Measurements from ENCODE around the gene PAX7. TPM values are rescaled to one million over a fixed set of nuclear protein-coding genes. Genes with fewer than 3 reads are reported as not detected.

Gene PAX7
- total and polyA plus RNA-seq, 2 of the 4 experiments (the other 2 are of a cell fraction) = not detected

DNA sequence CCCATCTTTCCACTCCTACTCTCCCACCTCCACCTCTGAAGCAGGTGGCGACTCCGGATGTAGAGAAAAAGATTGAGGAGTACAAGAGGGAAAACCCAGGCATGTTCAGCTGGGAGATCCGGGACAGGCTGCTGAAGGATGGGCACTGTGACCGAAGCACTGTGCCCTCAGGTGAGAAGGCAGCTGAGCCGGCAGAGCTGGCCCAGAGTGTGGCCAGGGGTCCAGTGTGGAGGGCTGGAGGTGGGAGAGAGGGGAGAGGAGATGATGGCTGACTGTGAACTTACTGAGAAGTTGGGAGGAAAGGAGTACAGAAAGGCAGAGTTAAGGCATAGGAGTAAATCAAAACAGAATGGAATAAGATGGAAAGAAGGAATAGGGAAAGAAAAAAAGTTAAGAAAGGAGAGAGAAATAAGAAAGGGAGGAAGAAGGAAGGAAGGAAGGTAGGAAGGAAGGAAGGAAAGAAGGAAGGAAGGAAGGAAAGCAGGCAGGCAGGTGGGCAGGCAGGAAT is 4.5 kb downstream of the PAX7 start:
- dilution Hi-C loops (cut with HindIII; ENCODE audit: low sequenced_read_pairs, unreplicated experiment) = no loop called here
- CTCF ChIA-PET = no interaction called here

More for the DNA sequence above, 4.5 kb downstream of the PAX7 start:
- Histone ChIP-seq H2AK5ac (ENCODE audit: low read depth, low read length) (no peak overlapping the region), H2BK5ac (ENCODE audit: low read depth, low read length, poor library complexity, severe bottlenecking) (no peak overlapping the region), H3K56ac (ENCODE audit: extremely low read depth, insufficient read depth, low read length) (no peak overlapping the region), H3K9me1 (ENCODE audit: insufficient read depth, low read length) (no peaks in the 10 kb centered on the region), H3K4ac (ENCODE audit: low read depth, low read length) (no peak overlapping the region), H2AK9ac (replicated peaks; ENCODE audit: low read depth, low read length, poor library complexity) (no peak overlapping the region), H2AFZ (replicated peaks; ENCODE audit: low read length, poor library complexity) (no peak overlapping the region), H2BK20ac (ENCODE audit: low read depth, low read length) (no peak overlapping the region), H4K5ac (ENCODE audit: low read depth, low read length) (no peak overlapping the region), H3K4me3 (ENCODE audit: insufficient read depth, low read depth, low read length) (no peak overlapping the region), H4K8ac (ENCODE audit: low read depth in 2 of 2, low read length in 2 of 2) (no peak overlapping the region), H3K23ac (ENCODE audit: low read depth, low read length) (no peak overlapping the region), H3K27ac (ENCODE audit: insufficient read depth, low read length) (no peak overlapping the region), H3K14ac (replicated peaks; ENCODE audit: low read depth, low read length) (no peak overlapping the region), H4K91ac (ENCODE audit: insufficient read depth, low read depth, low read length) (no peak overlapping the region), H3K4me1 (ENCODE audit: control insufficient read depth, insufficient read depth, low read length) (no peaks in the 10 kb centered on the region), H3K36me3 (ENCODE audit: control insufficient read depth, insufficient read depth, low read length) (no peaks in the 10 kb centered on the region), H2BK15ac (ENCODE audit: low read depth, low read length) (no peak overlapping the region), H3K18ac (ENCODE audit: low read depth, low read length) (no peak overlapping the region), H3K4me2 (ENCODE audit: low read depth, low read length) (no peak overlapping the region), H2BK120ac (ENCODE audit: low read depth, low read length) (no peak overlapping the region), H3K9me3 (ENCODE audit: control insufficient read depth, insufficient read depth, low read length) (no peaks in the 10 kb centered on the region), H3K9ac (ENCODE audit: low read depth, low read length) (no peak overlapping the region), H3K79me1 (ENCODE audit: low read depth in 1 of 2, low read length in 2 of 2) (no peaks in the 10 kb centered on the region), H4K20me1 (ENCODE audit: insufficient read depth, low read length) (no peaks in the 10 kb centered on the region), H3K27me3 (ENCODE audit: control insufficient read depth, insufficient read depth, low read length) (peaks cover 90% of the 10 kb centered on the region)
- in situ Hi-C loops (cut with MboI; ENCODE audit: low sequenced_read_pairs) (no loop called here), intact Hi-C loops (cut with micrococcal nuclease) (no loop called here)
- TF ChIP-seq FOS (IDR thresholded peaks at IDR 0.05; ENCODE audit: low read depth, low read length) = no peak
- no peak for TF ChIP-seq MAZ (IDR thresholded peaks at IDR 0.05; ENCODE audit: borderline replicate concordance, low read depth, low read length)
- TF ChIP-seq NFE2L2 (IDR thresholded peaks at IDR 0.05; ENCODE audit: low read depth, low read length) = no peak
- no peak for TF ChIP-seq POLR2A (IDR thresholded peaks at IDR 0.05; ENCODE audit: low read depth, low read length)
- TF ChIP-seq CHD1 (IDR thresholded peaks at IDR 0.05; ENCODE audit: low read depth, low read length) = no peak
- TF ChIP-seq USF2 (IDR thresholded peaks at IDR 0.05; ENCODE audit: low read depth, low read length) = no peak
- no peak for TF ChIP-seq BHLHE40 (IDR thresholded peaks at IDR 0.05; ENCODE audit: low read depth, low read length)
- TF ChIP-seq MAFK (IDR thresholded peaks at IDR 0.05; ENCODE audit: low read depth, low read length) = no peak
- TF ChIP-seq MXI1 (IDR thresholded peaks at IDR 0.05; ENCODE audit: borderline replicate concordance, low read depth, low read length) = no peak
- TF ChIP-seq SMC3 (IDR thresholded peaks at IDR 0.05; ENCODE audit: low read depth, low read length) = no peak
- no peak for TF ChIP-seq ELK1 (IDR thresholded peaks at IDR 0.05; ENCODE audit: borderline replicate concordance, low read depth, low read length)
- TF ChIP-seq, protein P1, sequence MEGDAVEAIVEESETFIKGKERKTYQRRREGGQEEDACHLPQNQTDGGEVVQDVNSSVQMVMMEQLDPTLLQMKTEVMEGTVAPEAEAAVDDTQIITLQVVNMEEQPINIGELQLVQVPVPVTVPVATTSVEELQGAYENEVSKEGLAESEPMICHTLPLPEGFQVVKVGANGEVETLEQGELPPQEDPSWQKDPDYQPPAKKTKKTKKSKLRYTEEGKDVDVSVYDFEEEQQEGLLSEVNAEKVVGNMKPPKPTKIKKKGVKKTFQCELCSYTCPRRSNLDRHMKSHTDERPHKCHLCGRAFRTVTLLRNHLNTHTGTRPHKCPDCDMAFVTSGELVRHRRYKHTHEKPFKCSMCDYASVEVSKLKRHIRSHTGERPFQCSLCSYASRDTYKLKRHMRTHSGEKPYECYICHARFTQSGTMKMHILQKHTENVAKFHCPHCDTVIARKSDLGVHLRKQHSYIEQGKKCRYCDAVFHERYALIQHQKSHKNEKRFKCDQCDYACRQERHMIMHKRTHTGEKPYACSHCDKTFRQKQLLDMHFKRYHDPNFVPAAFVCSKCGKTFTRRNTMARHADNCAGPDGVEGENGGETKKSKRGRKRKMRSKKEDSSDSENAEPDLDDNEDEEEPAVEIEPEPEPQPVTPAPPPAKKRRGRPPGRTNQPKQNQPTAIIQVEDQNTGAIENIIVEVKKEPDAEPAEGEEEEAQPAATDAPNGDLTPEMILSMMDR (conservative IDR thresholded peaks at IDR 0.05; ENCODE audit: low read depth, low read length) = no peak
- no peak for TF ChIP-seq RFX5 (IDR thresholded peaks at IDR 0.05; ENCODE audit: low read depth, low read length)
- no peak for TF ChIP-seq RCOR1 (IDR thresholded peaks at IDR 0.05; ENCODE audit: insufficient replicate concordance, low read length)
- TF ChIP-seq RAD21 (IDR thresholded peaks at IDR 0.05; ENCODE audit: low read length) = no peak
- TF ChIP-seq CEBPB (IDR thresholded peaks at IDR 0.05; ENCODE audit: low read depth, low read length) = no peak
- WGBS, 2 experiments (ENCODE audit: extremely low coverage in 2 of 2, insufficient read length in 1 of 2) = 0% methylated on average over 2 of the region's 5 CpGs; no CpG with 5 or more reads in 1 of the 2 experiments
- BruUV-seq (replicated peaks) = no TSS peak
- no peak for DNase-seq
- no peak for ATAC-seq (ENCODE audit: low read depth)
- POLR2A ChIA-PET (ENCODE audit: unreplicated experiment) = no interaction called here

Data from IMR-90 (cell line).